ENCODE data around the gene PHPT1.
"Not testable (repeated sequence)": the region's sequence is repeated elsewhere in the genome, so short reads cannot be mapped to it uniquely, and the experiment has no call there.

PHPT1 gene

DNA sequence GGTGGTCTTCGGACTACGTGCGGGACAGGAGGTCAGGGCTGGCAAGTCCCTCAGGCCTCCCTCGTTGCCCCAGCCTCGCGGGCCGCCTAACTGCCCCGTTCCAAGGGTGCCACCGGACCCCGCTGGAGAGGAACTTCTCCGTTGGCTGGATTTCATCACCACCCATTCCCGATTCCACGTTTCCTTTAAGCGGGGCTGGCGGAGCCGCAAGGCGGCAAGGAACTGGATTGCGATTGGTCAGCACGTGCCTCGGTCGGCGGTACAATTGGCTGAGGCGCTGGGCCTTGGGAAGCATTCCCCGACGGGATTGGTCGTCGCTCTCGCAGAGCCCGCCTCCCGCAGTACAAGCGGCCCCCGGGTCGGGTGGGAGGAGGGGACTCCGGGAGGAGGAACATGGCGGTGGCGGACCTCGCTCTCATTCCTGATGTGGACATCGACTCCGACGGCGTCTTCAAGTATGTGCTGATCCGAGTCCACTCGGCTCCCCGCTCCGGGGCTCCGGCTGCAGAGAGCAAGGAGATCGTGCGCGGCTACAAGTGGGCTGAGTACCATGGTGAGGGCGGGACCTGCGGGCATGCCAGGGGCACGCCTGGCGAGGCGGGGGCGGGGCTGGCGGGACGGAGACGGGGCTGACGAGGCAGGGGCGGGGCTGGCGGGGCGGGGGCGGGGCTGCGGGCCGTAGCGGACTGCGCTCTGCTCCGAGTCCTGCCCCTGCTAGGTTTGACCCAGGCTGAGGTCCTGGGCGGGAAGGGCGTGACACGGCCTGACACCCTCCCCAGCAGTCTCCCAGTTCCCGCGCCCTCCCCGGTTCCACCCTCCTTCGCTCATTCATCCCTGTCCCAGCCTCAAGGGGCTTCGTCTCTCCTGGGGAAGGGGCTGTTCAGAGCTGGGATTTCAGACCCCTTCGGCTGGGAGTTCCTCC lies at the start of gene PHPT1:
Gene PHPT1, plus strand, starts transcription at position 372 of the 922 bp plus-strand sequence. Its CDS starts 22 bp downstream, at position 394.
- DNase-seq: peak; percentile 97

- peak; percentile 84 for DNase-seq
These were observed 49.2 kb upstream of the PHPT1 start for GRCh38 chr9:136799854-136800657.

GRCh38 chr9:136802321-136802720 lies 46.9 kb upstream of the PHPT1 start:
- no peak for DNase-seq

- not testable (repeated sequence) for DNase-seq
These were observed 46.1 kb upstream of the PHPT1 start for GRCh38 chr9:136803009-136803550.

GRCh38 chr9:136803551-136804508 lies 45.4 kb upstream of the PHPT1 start:
- DNase-seq: no peak

DNA sequence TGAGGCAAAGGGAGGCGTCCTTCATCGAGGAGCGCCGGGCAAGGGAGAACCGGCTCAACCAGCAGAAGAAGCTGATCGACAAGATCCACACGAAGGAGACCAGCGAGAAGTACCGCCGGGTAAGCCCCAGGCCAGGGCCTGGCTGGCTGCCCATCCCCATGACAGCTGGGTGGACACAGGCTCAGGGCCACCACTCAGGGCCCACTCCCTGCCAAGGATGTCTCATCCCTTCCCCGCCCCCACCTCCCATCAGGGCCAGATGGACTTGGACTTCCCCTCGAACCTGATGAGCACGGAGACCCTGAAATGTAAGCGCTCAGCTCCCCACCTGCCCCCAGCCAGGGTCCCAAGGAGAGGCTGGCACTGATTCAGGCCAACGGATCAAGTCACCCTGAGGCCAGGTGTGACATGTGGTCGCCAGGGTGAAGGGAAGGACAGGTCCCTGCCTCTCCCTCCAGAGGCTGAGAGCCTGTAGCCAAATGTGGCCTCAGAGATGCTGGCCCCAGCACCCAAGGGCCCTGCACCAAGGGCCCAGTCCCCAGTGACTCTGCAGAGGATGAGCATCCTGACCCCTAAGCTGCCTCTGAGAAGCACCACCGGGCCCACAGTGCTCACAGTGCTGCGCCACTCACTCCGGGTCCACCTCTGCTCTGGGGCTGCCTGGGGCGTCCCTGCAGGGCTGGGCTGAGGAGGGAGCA lies 44.6 kb upstream of the PHPT1 start:
- DNase-seq: no peak

GRCh38 chr9:136805207-136805740 lies 43.9 kb upstream of the PHPT1 start:
- DNase-seq: no peak

DNA sequence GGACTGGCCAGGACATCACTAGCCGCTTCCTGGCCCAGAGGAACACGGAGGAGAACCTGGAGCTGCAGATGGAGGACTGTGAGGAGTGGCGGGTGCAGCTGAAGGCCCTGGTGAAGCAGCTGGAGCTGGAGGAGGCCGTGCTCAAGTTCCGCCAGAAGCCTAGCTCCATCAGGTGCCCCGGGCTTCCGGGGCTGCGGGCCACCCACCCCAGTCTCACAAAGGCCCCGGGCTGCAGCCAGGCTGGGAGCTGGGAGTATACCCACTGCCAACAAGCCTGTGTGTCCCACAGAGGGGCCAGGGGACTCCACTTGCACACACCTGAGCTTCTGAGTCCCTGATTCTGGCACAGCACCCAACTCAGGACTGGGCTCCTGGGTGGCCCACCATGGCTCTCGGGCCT lies 43.1 kb upstream of the PHPT1 start:
- no peak for DNase-seq

DNA sequence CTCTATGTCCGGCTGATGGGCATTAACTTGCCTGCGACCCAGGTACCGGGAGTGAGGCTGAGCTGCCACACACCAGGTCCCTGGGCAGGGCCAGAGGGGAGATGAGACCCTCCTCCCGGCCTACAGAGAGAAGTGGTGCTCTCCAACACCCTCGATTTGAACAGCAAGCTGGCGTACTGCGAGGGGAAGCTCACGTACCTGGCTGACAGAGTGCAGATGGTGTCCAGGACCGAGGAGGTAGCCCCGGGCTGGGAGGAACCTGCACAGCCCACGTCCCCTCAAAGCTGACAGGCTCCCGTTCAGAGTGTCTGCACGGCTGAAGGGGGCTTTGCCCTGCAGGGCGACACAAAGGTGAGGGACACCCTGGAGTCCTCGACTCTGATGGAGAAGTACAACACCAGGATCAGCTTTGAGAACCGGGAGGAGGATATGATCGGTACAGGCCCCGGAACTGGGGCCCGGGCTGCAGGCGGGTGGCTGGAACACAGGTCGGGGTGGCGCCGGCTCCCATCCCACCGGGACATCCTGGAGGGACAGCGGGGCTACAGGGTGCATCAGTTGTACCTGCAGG lies 42.5 kb upstream of the PHPT1 start:
- no peak for DNase-seq

GRCh38 chr9:136807281-136808074 lies 41.7 kb upstream of the PHPT1 start, which contains the start of gene RABL6:
RABL6 (plus strand) TSS chr9:136807948; CDS start chr9:136808197, 249 bp downstream.
- DNase-seq: peak; percentile 83

DNA sequence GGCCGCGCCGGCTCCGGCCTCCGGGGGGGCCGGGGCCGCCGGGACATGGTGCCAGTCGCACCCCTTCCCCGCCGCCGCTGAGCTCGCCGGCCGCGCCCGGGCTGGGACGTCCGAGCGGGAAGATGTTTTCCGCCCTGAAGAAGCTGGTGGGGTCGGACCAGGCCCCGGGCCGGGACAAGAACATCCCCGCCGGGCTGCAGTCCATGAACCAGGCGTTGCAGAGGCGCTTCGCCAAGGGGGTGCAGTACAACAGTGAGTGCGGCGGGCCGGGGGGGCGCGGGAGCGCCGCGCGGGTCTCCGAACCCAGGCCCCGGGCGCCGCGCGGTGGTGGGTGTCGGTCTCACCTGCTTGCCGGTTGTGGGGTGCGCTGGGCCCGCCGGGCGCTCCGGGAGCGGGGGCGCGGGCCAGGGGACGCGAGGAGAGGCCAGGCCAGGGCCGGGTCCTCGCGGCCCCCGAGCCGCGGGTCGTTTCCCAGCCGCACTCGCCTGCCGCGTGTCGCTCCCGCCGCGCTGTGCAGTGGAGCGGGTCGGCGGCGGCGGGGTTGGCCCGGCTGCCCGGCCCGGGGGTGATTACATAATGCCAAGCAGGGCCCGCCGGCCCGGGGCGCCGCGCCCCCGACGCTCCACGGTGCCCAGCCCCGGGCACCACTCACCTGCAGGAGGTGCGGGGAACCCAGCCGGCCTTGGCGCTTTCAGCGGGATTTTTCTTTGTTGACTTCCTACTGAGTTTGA lies 41.0 kb upstream of the PHPT1 start:
- peak; percentile 55 for DNase-seq

GRCh38 chr9:136808806-136809158 lies 40.4 kb upstream of the PHPT1 start:
- DNase-seq: no peak

DNA sequence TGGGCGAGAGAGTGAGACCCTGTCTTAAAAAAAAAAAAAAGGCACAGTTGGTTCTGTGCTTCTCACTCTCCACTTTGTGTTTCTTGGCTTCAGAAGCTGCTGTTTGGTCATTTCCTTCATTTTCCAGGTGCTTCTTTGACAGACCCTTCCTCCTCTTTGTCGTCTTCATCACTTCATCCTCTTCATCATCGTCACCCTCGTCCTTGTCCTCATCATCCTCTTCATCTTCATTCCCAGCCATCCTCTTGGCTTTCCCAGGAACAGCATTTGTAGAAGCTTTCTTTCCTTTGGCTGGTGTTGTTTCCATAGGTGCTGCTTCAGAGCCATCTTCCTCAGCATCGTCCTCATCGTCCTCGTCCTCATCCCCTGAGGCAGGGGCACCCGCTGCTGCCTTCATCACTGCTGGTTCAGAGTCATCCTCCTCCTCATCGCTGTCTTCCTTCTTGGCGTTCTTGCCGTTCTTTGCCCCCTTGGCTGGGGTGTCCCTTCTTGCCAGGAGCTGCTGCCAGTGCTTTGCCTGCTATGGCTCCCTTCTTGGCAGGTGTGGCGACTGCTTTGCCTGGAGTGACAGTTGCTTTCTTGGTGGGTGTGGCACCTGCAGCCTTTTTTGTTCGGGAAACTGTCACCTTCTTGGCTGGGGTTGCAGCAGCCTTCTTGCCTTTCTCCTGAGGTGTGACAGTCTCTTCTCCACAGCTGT lies 34.3 kb upstream of the PHPT1 start:
- no peak for DNase-seq

DNA sequence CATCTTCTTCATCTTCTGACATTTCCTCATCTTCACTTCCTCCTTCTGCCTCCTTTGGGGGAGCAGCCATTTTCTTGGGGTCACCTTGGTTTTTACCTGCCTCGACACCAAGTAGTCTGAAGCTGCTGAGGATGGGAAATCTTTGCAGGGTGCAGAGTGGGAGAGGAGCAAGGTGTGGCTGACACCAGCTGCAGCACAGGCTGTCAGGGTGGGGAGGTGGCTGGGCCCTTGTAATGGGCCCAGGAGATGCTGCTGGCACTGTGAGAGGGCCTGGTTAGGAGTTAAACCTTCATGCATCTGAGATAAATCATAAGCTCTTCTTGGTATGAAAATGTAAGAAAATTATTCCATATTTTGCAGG lies 33.8 kb upstream of the PHPT1 start:
- DNase-seq: no peak

DNA sequence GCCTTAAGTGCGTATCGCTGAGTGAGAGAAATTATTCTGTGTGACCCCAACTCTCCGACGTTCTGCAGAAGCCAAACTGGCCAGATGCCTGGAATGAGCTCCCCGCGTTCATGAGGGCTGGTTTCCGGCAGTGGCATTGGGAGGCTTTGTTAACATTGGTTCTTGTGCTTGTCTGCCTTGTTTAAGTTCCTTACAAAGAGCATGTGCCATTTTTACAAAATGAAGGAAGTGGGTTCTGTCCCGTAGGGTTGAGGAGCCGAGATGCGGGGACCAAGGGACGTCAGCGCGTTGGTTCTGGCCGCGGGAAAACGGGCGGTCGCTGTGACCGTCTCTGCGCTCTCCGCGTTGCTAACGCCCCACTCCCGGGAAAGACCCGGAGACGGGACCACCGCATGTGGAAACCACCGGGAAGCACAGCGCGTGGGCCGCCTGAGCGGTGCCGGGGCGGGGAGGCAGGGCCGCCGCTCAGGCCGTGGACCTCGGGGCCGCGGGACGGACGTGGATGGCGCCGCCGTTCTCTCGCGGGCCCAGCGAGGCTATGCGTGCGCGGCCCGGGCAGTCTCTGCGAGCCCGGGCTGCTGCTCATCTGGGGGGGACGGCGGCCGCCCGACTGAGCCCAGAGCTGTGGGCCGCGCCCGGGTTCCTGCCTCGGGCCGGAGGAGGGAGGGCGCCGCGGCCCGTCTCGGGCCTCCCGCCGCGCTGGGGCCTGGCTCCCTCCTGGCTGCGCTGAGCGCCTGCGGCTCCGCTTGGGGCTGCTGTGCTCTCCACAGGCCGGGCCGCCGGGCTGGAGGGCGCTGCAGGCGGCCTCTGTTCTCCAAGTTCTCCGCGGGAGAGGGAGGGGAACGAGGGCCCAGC lies 28.0 kb upstream of the PHPT1 start:
- no peak for DNase-seq

GRCh38 chr9:136821826-136822544 lies 27.2 kb upstream of the PHPT1 start:
- DNase-seq: no peak

All from activated naive CD4-positive, alpha-beta T cell treated with Interleukin-2 at 50 U/mL for 16 hours (primary cell).